ENCODE data around the gene SKI. TPM values are rescaled to one million over a fixed set of nuclear protein-coding genes. Genes with fewer than 3 reads are reported as not detected.
A peak's percentile ranks its signal among the peaks of the same experiment; 100 is the strongest.

SKI gene
- total RNA-seq, 1 donor from 2014 or later: 21.6 TPM

GRCh38 chr1:2296614-2297013 lies 68.5 kb downstream of the SKI start:
- no peak for ATAC-seq

- ATAC-seq: no peak
Measured at GRCh38 chr1:2297246-2298011, 69.3 kb downstream of the SKI start.

GRCh38 chr1:2298685-2299084 lies 70.6 kb downstream of the SKI start:
- no peak for ATAC-seq

- ATAC-seq: peak; percentile 39
Measured at GRCh38 chr1:2299131-2299627, 71.1 kb downstream of the SKI start.

GRCh38 chr1:2300004-2300771 lies 72.1 kb downstream of the SKI start:
- ATAC-seq: peak; percentile 32

GRCh38 chr1:2300851-2301606 lies 72.9 kb downstream of the SKI start:
- ATAC-seq: peak; percentile 49

- no peak for ATAC-seq
Measured at GRCh38 chr1:2301607-2302291, 73.6 kb downstream of the SKI start.

- ATAC-seq: no peak
Measured at GRCh38 chr1:2302292-2302925, 74.3 kb downstream of the SKI start.

GRCh38 chr1:2303016-2303775 lies 75.1 kb downstream of the SKI start:
- ATAC-seq: peak; percentile 24

- ATAC-seq: no peak
Measured at GRCh38 chr1:2303781-2304180, 75.7 kb downstream of the SKI start.

- no peak for ATAC-seq
Measured at GRCh38 chr1:2304282-2304681, 76.2 kb downstream of the SKI start.

GRCh38 chr1:2304921-2305681 lies 77.0 kb downstream of the SKI start:
- ATAC-seq: no peak

- ATAC-seq: no peak
Measured at GRCh38 chr1:2306151-2306978, 78.2 kb downstream of the SKI start.

GRCh38 chr1:2307064-2307605 lies 79.0 kb downstream of the SKI start:
- no peak for ATAC-seq

GRCh38 chr1:2307972-2308371 lies 79.9 kb downstream of the SKI start:
- no peak for ATAC-seq

- no peak for ATAC-seq
Measured at GRCh38 chr1:2308844-2309243, 80.7 kb downstream of the SKI start.

GRCh38 chr1:2310332-2311183 lies 82.4 kb downstream of the SKI start:
- ATAC-seq: no peak
